PC-9 (cell line): Measurements from ENCODE around the gene ACTL8. TPM values are rescaled to one million over a fixed set of nuclear protein-coding genes. Genes with fewer than 3 reads are reported as not detected.

ENCODE experiments used
- BruUV-seq: library from RNA; stranded (reverse); fragments of 400-500 nt; replicated peaks from 2 replicates; lab custom pipeline; 2021; lab: Mats Ljungman, UMichigan
- CTCF ChIA-PET: fragments of 300-600 bp; sonication (Branson Sonifier 250); formaldehyde crosslinking; loops from one replicate; lab custom pipeline; 2022; ENCODE audit warnings: antibody characterized with exemption; lab: Charles Lee
- POLR2A ChIA-PET: fragments of 300-600 bp; sonication (Branson Sonifier 250); formaldehyde crosslinking; loops from one replicate; lab custom pipeline; 2022; ENCODE audit warnings: antibody characterized with exemption; ENCODE audit not compliant: unreplicated experiment; lab: Charles Lee
- DNase-seq, 2 experiments: peaks; one replicate each; pipeline versions ENCODE4 v3.0.0 to v3.0.0-alpha.2; 2015 to 2022; ENCODE audit warnings: mixed read lengths in 1 of 2
- H2AFZ ChIP-seq: fragments of 200-600 bp; sonication (generic); 2 replicates; pipeline ENCODE4 v1.8.1; 2017; ENCODE audit warnings: antibody characterized with exemption
- H3F3A ChIP-seq: fragments of 200-600 bp; sonication (generic); 2 replicates; pipeline ENCODE4 v1.8.1; 2017; ENCODE audit warnings: antibody characterized with exemption, mild to moderate bottlenecking, low read depth; ENCODE audit not compliant: insufficient read depth
- H3K27ac ChIP-seq: fragments of 200-600 bp; sonication (generic); 2 replicates; pipeline ENCODE4 v1.6.1; 2016; ENCODE audit warnings: mixed run types
- H3K27me3 ChIP-seq: fragments of 200-600 bp; sonication (generic); 2 replicates; pipeline ENCODE4 v1.6.1; 2016; ENCODE audit warnings: low read depth, mixed run types; ENCODE audit not compliant: insufficient read depth
- H3K36me3 ChIP-seq: fragments of 200-600 bp; sonication (generic); 2 replicates; pipeline ENCODE4 v1.6.1; 2016; ENCODE audit warnings: low read depth, mixed run types
- H3K4me1 ChIP-seq: fragments of 200-600 bp; sonication (generic); replicated peaks from 2 replicates; pipeline ENCODE4 v1.6.1; 2016; ENCODE audit warnings: mixed run types; ENCODE audit not compliant: insufficient read depth
- H3K4me2 ChIP-seq: fragments of 200-600 bp; sonication (generic); 2 replicates; pipeline ENCODE4 v1.6.1; 2017; ENCODE audit warnings: mixed run types
- H3K4me3 ChIP-seq: fragments of 200-600 bp; sonication (generic); 2 replicates; pipeline ENCODE4 v1.6.1; 2016; ENCODE audit warnings: mixed run types
- H3K79me2 ChIP-seq: fragments of 200-600 bp; sonication (generic); 2 replicates; pipeline ENCODE4 v1.6.1; 2017; ENCODE audit warnings: low read depth, mixed run types
- H3K9me2 ChIP-seq: fragments of 200-600 bp; sonication (generic); 2 replicates; pipeline ENCODE4 v1.8.1; 2017; ENCODE audit warnings: mild to moderate bottlenecking; ENCODE audit not compliant: insufficient read depth
- H3K9me3 ChIP-seq: fragments of 200-600 bp; sonication (generic); 2 replicates; pipeline ENCODE4 v1.8.1; 2016; ENCODE audit warnings: low read depth; ENCODE audit not compliant: insufficient read depth
- H4K20me1 ChIP-seq: fragments of 200-600 bp; sonication (generic); 2 replicates; pipeline ENCODE4 v1.8.1; 2017; ENCODE audit not compliant: insufficient read depth
- EZH2 ChIP-seq: fragments of 200-600 bp; sonication (generic); IDR thresholded peaks from 2 replicates; pipeline ENCODE4 v1.8.0; 2017; ENCODE audit warnings: antibody characterized with exemption, low read depth
- intact Hi-C: fragments of 100-400 bp; cut with micrococcal nuclease; formaldehyde crosslinking; loops from one replicate; pipeline ENCODE4 v1.10.0; 2022; ENCODE audit not compliant: unreplicated experiment
- total RNA-seq: library from RNA; stranded (reverse); gene quantifications from 2 replicates; pipeline ENCODE4 v1.2.3, GENCODE V29; 2021
- TF ChIP-seq, protein P1 (sequence below): fragments of 200-600 bp; sonication (generic); conservative IDR thresholded peaks from 2 replicates; pipeline ENCODE4 v1.6.1; 2017; ENCODE audit warnings: mixed run types, antibody characterized with exemption, mild to moderate bottlenecking, moderate library complexity

The ACTL8 gene
- total RNA-seq, 1 experiment from 2014 or later = 0.68 TPM

DNA sequence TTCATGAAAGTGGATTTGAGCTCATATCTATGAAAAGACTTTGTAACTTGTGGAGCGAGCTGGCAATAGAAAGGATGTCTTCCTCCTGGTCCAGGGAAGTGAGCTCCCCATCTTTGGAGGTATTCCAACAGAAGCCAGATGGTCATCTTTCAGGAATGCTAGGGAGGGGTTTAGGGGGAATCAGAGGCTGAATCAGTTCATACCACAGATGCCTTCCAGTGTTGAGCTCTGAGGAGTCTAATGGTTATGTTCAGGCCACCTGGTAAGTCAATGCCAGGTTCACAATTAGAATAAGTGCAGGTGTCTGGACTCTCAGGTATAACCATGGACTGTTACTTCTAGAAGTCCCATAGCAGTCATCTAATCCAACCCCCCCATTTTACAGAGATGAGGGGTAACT lies 119.1 kb downstream of the ACTL8 start:
- DNase-seq = peak; percentile 33 to 63
- Histone ChIP-seq H3K27ac (no peak overlapping the region; the same call in 1 of the 2 replicates), H3K27me3 (no peaks in the 10 kb centered on the region), H3K4me3 (no peak overlapping the region), H3K79me2 (no peaks in the 10 kb centered on the region), H3K4me2 (peak overlapping the region; percentile 42; the same call in 1 of the 2 replicates), H3K9me3 (no peaks in the 10 kb centered on the region), H3K4me1 (peaks cover 16% of the 10 kb centered on the region), H3K9me2 (no peaks in the 10 kb centered on the region), H4K20me1 (no peaks in the 10 kb centered on the region), H3K36me3 (no peaks in the 10 kb centered on the region), H2AFZ (0 out of 2 replicates have a peak overlapping the region, but pooled peaks have one; percentile 27), H3F3A (no peaks in the 10 kb centered on the region)
- no TSS peak for BruUV-seq
- CTCF ChIA-PET = no interaction called here
- intact Hi-C loops = no loop called here
- no peak for TF ChIP-seq EZH2
- TF ChIP-seq, protein P1, sequence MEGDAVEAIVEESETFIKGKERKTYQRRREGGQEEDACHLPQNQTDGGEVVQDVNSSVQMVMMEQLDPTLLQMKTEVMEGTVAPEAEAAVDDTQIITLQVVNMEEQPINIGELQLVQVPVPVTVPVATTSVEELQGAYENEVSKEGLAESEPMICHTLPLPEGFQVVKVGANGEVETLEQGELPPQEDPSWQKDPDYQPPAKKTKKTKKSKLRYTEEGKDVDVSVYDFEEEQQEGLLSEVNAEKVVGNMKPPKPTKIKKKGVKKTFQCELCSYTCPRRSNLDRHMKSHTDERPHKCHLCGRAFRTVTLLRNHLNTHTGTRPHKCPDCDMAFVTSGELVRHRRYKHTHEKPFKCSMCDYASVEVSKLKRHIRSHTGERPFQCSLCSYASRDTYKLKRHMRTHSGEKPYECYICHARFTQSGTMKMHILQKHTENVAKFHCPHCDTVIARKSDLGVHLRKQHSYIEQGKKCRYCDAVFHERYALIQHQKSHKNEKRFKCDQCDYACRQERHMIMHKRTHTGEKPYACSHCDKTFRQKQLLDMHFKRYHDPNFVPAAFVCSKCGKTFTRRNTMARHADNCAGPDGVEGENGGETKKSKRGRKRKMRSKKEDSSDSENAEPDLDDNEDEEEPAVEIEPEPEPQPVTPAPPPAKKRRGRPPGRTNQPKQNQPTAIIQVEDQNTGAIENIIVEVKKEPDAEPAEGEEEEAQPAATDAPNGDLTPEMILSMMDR = no peak
- POLR2A ChIA-PET = interaction anchor here (0.8 kb wide), 1 partner anchor 624 kb away, joined by 3 read pairs; no protein-coding TSS in a partner anchor

- no TSS peak for BruUV-seq
- TF ChIP-seq EZH2 = no peak
- TF ChIP-seq, protein P1 = no peak
- peaks cover 16% of the 10 kb centered on the region for H3K4me1 ChIP-seq
- H4K20me1 ChIP-seq = no peaks in the 10 kb centered on the region
- no peaks in the 10 kb centered on the region for H3K36me3 ChIP-seq
- ChIA-PET POLR2A (no interaction called here), CTCF (no interaction called here)
- no peaks in the 10 kb centered on the region for H3K9me2 ChIP-seq
- no peaks in the 10 kb centered on the region for H3K79me2 ChIP-seq
- 0 out of 2 replicates have a peak overlapping the region, but pooled peaks have one; percentile 27 for H2AFZ ChIP-seq
- no peaks in the 10 kb centered on the region for H3K27me3 ChIP-seq
- H3K4me3 ChIP-seq = no peak overlapping the region
- intact Hi-C loops = no loop called here
- H3K27ac ChIP-seq = peak overlapping the region; percentile 26; the same call in 1 of the 2 replicates
- peak overlapping the region; percentile 42 for H3K4me2 ChIP-seq
- peak in 1 of 2 experiments; percentile 33 for DNase-seq
- no peaks in the 10 kb centered on the region for H3K9me3 ChIP-seq
- H3F3A ChIP-seq = no peaks in the 10 kb centered on the region
Measured at GRCh38 chr1:17874710-17875109, 119.6 kb downstream of the ACTL8 start.

- Histone ChIP-seq H3F3A (no peaks in the 10 kb centered on the region), H3K4me1 (peaks cover 16% of the 10 kb centered on the region), H3K9me2 (no peaks in the 10 kb centered on the region), H3K79me2 (no peaks in the 10 kb centered on the region), H2AFZ (no peak overlapping the region), H3K4me2 (peak overlapping the region; percentile 42), H3K27ac (no peak overlapping the region; the same call in 1 of the 2 replicates), H3K36me3 (no peaks in the 10 kb centered on the region), H4K20me1 (no peaks in the 10 kb centered on the region), H3K27me3 (no peaks in the 10 kb centered on the region), H3K9me3 (no peaks in the 10 kb centered on the region), H3K4me3 (no peak overlapping the region)
- TF ChIP-seq, protein P1 = no peak
- TF ChIP-seq EZH2 = no peak
- intact Hi-C loops = no loop called here
- ChIA-PET POLR2A (no interaction called here), CTCF (no interaction called here)
- DNase-seq = no peak
- BruUV-seq = no TSS peak
Measured at GRCh38 chr1:17875171-17875881, 120.2 kb downstream of the ACTL8 start.
